Activated T-cell treated with anti-CD3 and anti-CD28 coated beads for 48 hours (primary cell): ENCODE data around the gene RGS10.
"Not testable (repeated sequence)": the region's sequence is repeated elsewhere in the genome, so short reads cannot be mapped to it uniquely, and the experiment has no call there.

Source experiments
- DNase-seq: peaks from one replicate; pipeline ENCODE4 v3.0.0-alpha.2; 2020; ENCODE audit warnings: low read depth

RGS10 gene, protein sequence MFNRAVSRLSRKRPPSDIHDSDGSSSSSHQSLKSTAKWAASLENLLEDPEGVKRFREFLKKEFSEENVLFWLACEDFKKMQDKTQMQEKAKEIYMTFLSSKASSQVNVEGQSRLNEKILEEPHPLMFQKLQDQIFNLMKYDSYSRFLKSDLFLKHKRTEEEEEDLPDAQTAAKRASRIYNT

DNA sequence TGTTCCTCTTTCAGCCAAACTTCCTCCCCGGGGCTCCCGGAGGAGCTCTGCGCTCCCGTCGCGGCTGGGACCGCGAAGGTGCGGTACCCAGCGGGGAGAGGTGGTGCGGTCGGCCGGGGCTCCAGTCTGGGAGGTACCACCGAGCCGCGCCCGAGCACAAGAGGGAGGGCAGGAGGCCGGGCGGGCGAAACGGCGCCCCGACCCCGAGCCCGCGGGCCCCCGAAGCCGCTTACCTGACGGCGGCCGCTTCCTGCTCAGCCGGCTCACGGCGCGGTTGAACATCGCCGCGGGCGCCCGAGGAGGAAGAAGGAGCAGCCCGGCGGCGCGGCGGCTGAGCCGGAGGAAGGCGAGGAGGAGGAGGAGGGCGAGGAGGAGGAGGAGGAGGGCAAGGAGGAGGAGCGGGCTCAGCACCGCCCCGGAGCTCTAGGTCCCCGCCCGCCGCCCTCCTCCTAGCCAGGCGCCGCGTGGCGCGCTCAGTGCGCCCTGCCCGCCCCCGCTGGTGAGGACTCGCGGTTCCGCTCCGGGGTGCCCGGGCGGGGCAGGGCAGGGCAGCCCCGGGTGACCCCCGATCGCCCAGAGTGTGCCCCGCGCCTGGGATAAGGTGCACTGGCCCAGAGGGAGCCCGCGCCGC is at the start of gene RGS10:
Gene RGS10, minus strand, starts transcription at position 363 of the 631 bp plus-strand sequence. Its CDS starts 81 bp downstream, at position 282.
- peak; percentile 86 for DNase-seq

DNA sequence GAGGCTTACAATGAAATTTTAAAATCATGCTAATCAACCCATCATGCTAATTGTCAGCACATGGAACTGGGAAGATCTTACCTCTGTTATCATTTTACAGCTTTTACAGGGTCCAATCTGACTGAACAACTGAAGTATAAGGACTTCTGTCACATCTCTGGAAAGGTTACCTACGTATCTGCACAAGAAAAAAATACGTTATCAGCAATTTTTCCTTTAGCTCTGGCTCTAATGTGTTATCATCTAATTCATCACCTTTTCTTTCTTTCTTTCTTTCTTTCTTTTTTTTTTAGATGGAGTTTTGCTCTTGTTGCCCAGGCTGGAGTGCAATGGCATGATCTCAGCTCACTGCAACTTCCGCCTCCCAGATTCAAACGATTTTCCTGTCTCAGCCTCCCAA is 45.6 kb upstream of the RGS10 start:
- DNase-seq: no peak

DNA sequence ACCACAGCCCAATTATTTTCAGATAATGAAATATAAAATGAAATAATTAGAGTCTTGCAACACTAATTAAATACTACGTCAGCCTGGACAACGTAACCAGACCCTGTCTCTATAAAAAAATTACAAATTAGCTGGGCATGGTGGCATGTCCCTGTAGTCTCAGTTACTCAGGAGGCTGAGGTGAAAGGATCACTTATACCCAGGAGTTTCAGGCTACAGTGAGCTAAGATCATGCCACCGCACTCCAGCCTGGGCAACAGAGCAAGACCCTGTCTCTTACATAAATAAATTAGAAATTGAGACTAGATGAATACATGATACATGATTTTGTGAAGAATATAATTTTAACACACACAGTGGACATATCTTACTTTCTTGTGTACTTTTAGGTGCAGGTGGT is 35.8 kb upstream of the RGS10 start:
- no peak for DNase-seq

DNA sequence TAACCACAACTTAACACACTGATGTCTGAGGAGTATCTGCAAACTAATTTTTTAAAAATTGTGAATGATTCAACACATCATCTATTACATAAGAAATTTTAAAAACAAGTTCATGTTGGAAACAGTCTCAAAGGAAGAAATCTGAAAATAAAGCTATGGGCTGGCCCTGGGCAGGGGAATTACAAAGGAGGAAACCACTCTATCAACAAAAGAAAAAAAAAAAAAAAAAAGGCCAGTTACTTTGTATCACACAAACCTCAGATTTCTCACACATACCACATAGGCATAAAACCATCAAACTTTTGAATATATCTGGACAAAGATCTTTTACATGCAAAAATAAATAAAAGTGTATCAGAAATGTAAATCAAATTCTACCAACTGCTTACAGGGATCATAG is 33.5 kb upstream of the RGS10 start:
- DNase-seq: no peak

GRCh38 chr10:119575506-119575905 is 33.0 kb upstream of the RGS10 start:
- no peak for DNase-seq

DNA sequence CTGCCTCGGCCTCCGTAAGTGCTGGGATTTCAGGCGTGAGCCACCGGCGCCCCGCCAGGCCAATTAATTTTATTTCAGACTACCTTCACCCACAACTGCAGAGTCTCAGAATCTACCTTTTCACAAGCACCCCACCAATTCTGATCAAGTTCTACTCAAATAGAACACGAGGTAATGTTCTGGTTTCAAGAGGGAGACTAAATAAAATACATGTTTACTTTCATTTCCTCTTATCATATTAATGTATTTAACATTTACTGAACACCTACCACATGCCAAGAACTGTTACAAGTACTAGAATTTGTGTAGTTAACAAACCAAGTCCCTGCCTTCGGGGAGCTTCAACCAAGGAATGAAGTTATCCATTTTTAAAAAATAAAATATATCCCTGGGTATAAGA is 25.5 kb upstream of the RGS10 start:
- no peak for DNase-seq

DNA sequence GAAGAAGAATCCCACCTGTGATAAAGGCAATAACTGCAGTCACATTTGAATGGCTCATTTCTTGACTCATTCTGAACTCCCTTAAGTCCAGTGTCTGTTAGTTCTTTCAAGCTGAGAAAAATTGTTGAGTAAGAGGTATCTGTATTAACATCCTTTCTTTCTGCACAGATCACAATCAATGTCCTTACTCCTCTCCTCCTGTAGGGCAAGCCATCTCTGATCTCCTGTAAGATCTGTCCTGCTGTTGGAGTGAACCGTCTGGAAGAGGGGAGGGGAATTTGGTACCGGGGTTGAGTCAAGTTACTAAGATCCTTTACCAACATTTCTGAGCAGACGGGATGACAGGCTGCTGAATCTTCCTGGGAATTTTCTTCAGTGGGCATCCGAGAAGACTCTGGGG is 19.6 kb upstream of the RGS10 start:
- DNase-seq: no peak

GRCh38 chr10:119559511-119559910 is 17.0 kb upstream of the RGS10 start:
- DNase-seq: not testable (repeated sequence)

GRCh38 chr10:119556081-119556480 is 13.6 kb upstream of the RGS10 start:
- DNase-seq: not testable (repeated sequence)

DNA sequence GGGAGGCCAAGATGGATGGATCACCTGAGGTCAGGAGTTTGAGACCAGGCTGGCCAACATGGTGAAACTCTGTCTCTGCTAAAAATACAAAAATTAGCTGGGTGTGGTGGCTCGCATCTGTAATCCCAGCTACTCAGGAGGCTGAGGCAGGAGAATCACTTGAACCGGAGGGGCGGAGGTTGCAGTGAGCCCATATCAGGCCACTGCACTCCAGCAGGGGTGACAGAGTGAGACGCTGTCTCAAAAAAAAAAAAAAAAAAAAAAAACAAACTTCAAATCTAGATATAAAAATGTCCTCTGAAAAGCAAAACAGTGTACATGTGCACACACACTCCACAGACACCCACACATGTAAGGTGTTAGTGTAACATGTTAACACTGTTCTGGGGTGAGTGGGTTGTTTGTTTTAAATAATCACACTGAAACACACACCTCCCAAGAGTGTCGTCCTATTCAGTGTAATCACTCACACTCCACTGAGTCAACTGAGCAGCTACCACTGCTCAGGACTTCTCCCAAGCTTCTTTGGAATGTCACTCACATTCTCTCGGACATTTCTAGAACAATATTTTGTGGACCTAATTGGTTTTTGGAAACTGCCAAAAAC is 12.8 kb upstream of the RGS10 start:
- no peak for DNase-seq

DNA sequence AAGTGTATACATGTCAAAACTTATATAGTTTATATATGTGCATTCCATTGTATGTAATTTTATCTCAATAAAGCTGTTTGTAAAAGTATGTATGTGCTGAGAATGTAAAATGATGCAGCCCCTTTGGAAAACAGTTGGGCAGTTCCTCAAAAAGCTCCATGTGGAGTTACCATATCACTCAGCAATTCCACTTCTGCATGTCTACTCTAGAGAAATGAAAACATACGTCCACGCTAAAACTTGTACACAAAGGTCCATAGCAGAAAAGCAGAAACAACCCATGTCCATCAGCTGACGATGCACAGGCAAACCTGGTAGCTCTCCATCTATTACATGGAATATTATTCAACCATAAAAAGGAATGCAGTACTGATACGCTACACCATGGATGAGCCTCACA is 8.3 kb upstream of the RGS10 start:
- DNase-seq: no peak

DNA sequence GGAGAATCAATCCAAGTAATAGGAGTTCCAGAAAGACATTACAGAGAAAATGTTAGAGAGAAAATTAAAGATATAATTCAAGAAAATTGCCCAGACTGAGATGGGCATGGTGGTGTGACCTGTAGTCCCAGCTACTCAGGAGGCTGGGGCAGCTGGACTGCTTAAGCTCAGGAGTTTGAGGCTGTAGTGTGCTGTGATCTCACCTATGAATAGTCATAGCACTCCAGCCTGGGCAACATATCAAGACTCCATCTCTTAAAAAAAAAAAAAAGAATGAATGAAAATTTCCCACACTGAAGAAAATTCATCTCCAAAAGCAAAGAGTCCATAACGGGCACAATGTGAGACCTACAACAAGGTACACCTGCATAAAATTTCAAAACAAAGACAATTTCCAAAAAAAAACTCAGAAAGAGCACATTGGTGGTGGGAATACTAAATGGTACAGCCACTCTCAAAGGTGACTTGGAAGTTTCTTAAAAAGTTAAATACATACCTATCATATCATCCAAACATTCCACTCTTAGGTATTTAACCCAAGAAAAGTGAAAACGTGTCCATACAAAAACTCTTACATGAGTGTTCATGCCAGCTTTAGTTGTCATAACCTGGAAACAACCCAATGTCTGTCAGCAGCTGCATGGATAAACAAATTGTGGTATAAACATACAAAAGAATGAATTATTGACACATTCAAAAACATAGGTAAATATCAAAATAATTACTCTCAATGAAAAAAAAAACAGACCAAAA is 6.9 kb upstream of the RGS10 start:
- DNase-seq: no peak

- DNase-seq: no peak
These were observed 3.5 kb upstream of the RGS10 start for GRCh38 chr10:119546009-119546408.

DNA sequence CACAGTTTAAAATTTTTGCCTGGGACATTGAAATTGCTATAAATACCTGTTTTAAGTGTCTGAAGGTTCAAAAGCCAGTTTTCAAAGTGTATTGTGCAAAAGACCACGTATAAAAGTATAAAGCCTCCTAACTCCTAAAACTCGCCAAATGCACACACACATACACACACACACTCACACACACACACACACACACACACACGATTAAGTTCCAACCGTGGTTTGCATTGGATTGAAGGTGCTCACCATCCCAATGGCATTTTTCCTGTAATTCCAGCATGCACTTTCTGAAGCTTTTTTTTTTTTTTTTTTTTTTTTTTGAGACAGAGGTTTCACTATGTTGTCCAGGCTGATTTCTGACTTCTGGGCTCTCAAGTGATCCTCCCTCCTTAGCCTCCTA is 2.8 kb upstream of the RGS10 start:
- no peak for DNase-seq

DNA sequence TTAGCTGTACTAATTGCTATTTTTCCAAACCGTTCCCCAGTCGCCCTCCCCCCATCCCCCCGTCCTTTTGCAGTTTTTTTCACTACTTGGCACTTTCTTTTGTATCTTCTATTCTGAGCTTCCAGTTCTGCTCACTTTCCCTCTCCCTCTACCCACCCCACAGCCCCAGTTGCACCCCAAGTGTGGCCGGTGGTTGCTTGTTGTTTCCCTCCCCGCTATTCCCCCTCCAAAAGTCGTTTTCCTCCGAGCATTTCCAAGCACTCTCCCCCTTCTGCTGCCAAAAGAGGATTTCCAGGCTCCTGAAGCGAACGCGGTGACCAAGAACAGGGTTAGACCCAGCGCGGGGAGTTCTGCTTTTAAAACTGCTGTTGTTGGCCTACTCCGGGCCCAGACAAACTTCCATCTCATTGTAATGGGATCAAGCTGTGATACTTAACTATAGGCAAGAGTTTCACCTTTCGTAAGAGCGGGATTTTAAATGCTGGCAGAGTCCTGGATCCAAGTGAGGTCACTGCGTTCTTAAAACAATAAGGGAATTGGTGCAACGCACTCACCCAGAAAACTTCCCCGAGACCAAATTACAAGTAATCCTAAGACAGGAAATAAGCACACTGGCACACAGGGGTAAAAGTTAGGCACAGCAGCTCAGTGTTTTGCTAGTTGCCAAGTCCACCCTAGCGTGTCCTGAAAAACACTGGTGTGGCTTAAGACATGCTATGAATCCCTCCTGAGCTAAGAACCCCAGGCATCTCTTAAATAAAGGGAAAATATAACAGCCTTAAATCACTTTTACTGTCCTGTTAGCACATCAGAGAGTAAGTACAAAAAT is 1.5 kb upstream of the RGS10 start:
- no peak for DNase-seq

DNA sequence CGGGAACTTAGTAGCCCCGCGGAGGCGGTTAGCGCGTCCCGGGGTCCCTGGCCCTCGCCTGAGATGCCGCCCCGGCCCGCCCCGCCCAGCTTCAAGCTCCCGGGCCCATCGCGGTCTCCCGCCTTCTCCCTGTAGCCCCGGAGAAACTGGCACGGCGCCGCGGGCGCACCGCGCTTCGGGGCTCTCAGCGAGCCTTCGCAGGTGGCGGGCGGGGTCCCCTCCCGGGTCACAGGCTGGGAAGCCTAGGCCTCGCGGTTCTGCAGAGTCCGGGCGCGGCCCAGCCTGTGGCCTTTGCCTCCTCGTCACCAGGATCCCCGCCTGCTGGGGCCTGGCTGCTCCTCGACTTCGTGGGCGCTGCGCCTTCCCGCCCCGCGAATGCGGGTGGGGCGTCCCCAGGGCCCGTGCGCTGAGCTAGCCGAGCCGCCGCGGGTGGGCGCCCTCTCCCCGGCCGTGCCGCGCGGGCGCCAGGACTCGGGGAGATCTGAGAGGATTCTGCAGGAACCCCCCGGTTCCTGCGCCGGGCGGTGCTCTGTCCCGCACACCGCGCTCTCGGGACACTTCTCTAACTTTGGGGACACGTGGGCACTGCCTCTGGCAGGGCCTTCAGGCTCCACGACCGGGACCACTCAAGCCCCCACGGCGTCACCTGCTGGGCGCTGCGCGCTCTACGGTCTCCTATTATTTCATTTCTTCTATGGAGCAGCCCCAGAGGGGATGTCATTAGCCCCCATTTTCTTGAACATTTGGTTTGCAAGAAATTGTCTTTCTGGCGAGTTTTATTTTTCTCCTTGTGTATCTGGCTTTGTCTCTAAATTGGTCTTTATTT is 682 bp upstream of the RGS10 start:
- DNase-seq: peak; percentile 57

DNA sequence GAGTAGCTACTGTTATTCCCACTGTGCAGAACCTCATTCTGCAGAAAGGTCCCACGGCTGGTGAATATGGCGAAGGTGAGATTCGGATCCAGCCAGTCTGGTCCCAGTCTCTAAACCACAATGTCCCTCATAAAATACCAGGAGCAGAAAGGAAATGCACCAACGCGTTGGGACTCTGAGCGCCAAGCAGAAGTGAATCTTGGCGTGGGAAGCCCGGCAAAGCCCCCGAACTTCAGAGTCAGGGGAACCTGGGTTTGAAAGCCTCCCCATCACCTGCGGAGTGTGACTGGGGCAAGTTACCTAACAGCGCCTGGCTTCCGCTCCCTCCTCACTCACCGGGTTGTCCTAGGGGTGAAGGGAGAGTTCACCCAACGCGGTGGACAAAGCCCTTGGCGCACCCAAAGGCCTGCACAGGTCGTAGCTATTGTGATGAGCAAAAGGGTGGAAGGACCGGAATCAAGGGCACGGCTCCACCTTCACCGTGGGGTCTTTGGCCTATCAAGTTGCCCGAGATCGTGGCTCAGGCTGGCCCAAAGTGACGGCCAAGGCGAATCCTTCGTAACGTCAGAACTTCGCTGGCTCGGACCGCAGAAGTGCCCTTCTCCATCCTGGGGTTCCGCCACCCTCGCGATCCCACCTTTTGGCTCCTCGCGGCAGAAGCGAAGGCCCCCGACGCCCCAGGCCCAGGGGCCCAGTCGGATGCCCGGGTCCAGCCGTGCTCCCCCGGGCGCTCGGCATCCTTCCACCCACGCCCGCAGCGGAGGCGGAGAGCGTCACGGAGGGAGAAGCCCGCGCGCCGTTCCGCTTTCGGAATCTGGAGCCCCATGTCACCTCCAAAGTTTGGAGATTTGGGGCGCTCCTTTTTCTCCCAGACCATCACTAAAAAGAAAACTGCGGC is 811 bp downstream of the RGS10 start:
- peak; percentile 67 for DNase-seq

DNA sequence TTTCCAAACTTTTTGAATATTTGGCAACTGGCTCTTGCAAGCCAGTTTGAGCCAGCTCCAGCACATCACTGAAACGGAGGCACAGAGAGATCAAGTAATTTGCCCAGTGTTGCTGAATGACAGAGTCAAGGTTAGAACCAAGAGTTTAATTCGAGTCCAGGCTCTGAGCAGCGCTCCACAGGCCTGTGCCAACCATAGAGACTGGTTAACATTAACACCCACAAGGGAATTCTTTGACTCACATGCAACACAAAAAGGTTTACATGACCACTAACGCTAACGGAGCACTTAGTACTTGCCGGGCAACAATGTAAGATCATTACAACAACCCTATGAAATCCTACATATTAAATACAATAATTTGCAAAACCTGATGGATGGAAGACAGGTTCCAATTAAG is 1.5 kb downstream of the RGS10 start:
- DNase-seq: peak; percentile 20

DNA sequence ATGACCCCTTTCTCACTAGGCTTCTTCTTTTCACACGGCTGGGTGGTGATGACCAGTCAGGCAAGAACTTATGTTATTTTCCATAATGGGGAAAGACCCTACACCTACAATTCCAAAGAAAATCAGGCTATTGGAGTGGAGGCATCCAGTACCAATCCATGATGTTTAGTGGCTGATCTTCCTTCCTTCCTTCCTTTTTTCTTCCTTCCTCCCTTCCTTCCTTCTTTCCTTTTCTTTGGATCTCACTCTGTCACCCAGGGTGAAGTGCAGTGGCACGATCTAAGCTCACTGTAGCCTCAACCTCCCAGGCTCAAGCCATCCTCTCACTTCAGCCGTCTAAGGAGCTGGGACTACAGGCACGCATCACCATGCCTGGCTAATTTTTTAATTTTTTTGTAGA is 2.5 kb downstream of the RGS10 start:
- no peak for DNase-seq

- peak; percentile 13 for DNase-seq
These were observed 3.1 kb downstream of the RGS10 start for GRCh38 chr10:119539359-119539825.
